Ureter (tissue), 1 donor: ENCODE measurements around the gene CNR2. TPM values are rescaled to one million over a fixed set of nuclear protein-coding genes. Genes with fewer than 3 reads are reported as not detected.
"Not testable (repeated sequence)": the region's sequence is repeated elsewhere in the genome, so short reads cannot be mapped to it uniquely, and the experiment has no call there.

Experiments
- DNase-seq: peaks from one replicate; pipeline ENCODE4 v3.0.0-alpha.2; 2020; ENCODE audit warnings: low spot score
- total RNA-seq: library from RNA; stranded (reverse); gene quantifications from one replicate; pipeline ENCODE4 v1.2.4, GENCODE V29; 2023
- donor health status: DM: yes; HTN: yes; CAD: no.

CNR2 gene
- not detected for total RNA-seq

DNA sequence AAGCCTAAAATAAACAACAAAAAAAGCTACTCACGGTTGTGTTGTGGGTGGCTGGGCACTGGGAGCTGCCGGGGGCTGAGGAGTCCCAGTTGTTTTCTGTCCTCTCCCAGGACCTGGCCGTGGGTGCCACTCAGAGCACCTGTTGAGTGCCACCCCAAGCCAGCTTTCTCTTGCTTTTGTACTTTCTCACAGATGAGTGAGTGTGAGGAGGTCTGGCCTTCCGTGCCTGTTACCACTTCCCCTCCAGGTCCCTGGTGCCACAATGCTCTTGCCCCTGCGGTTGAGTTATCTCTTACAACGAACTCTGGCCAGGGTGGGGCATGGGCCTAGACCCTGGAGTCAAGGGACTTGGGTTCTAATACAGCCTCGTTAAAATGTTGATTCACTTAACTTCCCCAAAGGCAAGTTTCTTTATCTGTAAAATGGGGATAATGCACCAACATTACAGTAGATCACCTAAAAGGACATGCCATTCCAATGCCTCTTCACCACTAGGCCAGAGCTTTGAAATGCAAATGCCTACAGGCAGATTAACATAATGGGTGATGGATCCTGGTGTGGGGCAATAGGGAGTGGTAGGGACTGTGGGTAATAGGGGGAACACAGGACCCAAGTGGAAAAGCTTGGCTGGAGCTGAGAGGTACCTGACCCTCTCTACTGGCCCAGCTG lies at the start of gene CNR2:
Gene CNR2, minus strand, starts transcription at position 151 of the 669 bp plus-strand sequence. CDS start 37,745 bp downstream, outside the sequence.
- no peak for DNase-seq

DNA sequence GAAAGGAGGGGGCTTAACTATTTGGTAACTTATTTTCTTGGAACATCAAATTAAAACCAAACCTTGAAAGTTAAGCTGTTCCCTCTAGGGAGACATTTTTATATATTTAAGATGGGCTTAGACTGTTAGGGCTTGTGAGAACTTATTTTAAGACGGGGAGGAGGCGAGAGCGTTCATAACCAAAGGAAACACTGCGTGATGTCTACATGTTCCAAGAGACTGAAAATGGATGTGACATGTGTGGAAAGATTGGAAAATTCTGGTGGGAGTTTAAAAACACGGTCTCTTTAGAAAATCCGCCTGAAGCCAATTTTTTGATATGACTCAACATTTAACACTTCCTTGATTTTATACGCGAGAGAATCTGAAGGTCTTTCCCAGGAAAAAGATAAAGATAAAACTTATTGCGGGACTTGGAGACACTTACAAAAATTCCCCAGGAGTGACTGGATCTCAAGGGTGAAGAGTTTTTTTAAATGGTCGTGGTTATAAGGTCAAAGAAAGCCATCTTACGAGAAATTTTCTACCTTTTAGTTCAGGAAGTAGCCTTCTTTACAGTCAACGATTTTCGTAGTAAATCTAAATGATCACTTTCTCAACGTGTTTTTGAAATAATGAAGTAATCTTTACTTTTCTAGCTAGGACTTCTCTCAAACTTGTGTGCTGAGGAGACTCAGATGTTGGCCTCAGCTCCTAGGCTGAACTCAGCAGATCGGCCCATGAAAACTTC lies 47.3 kb upstream of the CNR2 start:
- DNase-seq: no peak

DNA sequence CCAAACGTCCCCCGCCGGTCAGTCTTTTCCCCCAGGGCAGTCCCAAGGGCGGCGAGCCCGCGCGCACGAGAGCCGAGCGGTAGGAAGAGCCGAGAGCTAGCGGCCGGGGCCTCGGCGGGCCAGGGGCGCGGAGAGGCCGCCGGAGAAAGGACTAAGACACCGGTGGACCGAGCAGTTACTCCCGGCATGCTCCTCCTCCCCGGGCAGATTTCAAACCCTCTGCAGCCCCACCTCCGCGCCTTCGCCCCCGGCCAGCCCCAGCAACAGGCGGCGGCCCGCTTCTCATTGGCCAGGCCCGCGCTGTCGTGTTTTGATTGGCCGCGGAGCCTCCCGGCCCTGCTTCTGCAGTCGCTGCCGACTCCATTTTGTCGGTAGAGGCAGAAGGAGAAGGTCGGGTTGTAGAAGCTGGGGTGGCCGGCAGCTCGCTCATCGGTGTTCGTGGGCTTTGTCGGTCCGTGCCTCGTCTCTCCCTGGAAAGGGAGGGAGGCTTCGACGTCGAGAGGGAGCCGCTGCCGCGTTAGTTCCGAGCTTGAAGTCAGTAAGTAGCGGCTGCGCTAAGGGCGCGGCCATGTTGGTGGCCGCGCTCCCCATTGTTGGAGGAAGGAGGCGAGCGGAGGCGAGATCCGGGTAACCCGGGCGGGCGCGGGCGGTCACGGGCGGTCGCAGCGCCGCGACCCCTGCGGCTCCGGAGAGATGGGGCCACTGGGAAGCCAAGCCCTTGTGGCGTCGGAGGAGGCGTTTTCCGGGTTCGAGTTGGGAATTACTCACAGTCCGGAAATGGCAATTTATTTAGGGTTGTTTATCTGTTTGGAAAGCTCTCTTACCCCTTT lies 46.5 kb upstream of the CNR2 start, which contains the start of gene PNRC2:
Gene PNRC2, plus strand, starts transcription at position 368 of the 830 bp plus-strand sequence. CDS start 1,630 bp downstream, outside the sequence.
- peak; percentile 98 for DNase-seq

DNA sequence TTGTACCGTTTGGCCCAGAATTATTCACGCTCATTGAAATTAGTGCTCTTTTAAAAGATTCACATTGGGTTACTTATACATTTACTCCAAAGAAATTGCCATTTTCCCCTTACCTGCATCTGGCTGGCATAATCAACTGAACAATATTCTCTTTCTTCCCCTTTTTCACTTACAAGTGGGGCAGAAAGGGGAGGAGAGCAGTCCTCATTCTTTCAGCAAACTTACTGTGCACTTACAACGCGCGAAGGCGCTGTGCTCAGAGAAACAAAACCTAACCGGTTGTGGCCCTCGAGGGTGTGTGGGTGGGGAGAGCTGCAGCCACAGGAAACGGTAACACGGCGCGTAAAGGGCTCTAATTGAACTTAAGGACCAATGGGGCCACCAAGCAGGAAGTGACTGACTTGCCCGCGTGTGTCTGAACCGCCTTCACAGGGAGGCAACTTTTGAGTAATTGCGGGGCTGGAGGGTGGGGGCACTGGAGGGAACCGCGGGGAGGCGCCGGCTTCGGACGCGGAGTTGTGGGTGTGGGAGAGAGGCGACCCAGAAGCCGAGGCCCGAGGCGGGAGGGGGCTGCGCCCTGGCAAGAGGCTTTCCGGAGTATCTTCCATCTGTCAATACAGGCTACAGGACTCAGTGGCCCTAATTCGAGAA lies 45.8 kb upstream of the CNR2 start:
- peak; percentile 92 for DNase-seq

DNA sequence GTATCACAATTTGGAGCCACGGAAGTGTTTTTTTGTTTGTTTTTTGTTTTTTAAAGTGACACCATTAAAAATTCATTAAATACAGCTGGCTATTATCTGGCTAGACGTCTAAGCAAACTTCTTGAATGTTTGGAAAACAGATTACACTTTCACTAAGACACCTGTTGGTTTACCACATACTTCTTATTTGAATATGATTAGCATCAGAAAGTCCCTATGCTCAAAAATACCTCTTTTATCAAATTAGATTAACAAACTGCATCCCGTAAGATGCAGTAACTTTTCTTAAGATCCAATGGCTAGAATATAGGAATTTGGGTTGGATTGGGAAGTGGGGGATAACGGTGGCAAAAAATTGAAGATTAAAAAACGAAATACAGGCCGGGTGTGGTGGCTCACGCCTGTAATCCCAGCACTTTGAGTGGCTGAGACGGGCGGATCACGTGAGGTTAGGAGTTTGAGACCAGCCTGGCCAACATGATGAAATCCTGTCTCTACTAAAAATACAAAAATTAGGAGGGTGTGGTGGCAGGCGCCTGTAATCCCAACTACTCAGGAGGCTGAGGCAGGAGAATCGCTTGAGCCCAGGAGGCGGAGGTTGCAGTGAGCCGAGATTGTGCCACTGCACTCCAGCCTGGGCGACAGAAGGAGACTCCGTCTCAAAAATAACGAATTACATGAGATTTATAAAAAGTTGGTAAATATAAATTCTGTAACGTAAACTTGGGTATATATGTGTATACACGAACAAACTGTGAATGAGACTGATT lies 45.1 kb upstream of the CNR2 start:
- not testable (repeated sequence) for DNase-seq

DNA sequence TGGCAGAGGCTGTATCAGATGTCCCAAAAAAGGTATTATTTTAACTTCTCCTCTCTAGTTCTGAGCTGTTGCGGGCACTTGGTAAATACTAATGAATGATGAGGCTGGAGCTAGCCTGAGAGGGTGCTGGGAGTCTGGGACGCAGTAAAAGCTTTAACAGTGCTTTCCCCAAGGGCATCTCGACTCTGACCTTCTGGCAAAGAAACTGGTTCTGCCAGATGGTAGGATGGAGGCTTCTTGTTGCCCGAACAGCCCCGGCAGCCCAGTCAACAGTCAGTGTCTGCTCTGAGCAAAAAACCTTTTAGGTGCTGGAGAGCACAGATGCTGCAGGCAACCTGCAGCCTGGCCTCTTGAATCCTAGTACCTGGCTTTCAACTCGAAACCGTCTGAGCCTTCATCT lies 43.9 kb upstream of the CNR2 start:
- DNase-seq: no peak

DNA sequence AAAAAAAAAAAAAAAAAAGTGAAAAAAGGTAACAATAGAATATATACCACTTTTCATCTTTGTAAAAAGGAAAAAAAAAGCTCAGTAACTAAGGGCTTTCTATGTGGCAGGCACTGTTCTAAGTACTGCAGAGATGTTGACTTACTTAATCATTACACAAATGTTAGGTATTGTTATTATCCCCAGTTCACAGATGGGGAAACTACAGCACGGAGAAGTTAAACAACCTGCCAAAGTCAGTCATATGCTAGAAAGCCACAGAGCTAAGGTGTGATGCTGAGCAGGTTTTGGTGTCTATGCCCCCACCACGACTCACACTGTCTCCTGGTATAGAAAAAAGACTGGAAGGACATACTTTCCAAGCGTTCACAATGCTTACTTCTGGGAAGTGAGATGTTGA lies 39.9 kb upstream of the CNR2 start:
- no peak for DNase-seq

DNA sequence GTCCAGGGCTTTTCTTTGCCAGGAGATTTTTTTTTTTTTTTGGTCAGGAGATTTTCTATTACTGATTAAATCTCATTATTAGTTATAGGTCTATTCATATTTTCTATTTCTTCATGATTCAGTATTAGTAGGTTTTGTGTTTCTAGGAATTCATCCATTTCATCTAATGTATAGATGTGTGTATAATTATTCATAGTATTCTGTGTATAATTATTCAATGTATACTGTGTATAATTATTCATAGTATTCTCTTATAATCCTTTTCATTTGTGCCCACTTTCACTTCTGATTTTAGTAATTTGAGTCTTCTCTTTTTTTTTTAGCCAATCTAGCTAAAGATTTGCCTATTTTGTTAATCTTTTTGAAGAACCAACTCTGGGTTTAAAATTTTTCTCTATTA lies 34.2 kb upstream of the CNR2 start:
- no peak for DNase-seq

DNA sequence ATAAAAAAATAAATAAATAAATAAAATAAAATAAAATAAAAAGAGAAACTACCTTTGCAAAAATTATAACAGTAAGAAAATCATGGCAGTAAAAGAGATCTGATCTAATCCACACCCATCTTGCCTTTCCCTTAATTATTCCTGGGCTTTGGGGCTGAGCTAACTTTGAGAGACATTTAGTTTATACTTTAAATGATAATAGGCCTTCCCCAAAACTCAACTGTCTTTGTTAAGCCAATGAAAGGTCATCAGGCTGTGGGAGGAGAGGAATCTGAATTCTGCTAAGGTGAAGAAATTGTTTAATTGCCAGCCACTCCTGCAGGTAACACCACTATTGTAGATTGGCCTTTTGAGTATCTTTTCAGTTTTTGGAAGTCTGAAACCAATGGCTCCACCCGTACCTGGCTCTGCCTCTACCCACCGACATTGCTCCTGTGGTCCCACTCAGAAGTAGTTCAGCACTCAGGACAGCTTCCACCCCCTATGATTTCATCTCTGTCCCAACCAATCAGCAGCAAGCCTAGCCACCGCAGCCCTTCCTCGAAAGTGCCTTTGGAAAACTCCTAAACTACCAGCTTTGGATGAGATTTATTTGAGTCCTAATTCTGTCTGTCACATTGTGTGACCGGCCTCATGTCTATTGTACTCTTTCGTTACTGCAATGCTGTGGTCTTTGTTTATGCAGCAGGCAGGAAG lies 23.5 kb upstream of the CNR2 start:
- no peak for DNase-seq

DNA sequence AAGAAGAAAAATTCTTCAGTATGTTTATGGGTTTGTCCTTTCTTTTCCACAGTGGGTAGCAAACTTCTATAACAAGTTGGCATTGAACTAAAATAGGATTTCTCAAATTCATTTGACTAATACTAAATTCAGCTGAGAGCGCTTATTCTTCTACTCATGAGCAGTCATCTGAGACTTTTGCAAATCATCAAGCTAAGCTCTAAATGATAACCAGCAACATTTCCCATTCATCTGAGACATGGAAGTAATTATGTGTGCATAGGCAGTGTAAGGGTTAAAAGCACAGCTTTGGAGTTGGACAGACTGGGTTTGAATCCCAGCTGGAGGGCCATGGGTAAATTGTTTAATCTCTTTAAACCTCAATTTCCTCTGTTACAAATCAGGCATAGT lies 18.3 kb upstream of the CNR2 start:
- DNase-seq: no peak

DNA sequence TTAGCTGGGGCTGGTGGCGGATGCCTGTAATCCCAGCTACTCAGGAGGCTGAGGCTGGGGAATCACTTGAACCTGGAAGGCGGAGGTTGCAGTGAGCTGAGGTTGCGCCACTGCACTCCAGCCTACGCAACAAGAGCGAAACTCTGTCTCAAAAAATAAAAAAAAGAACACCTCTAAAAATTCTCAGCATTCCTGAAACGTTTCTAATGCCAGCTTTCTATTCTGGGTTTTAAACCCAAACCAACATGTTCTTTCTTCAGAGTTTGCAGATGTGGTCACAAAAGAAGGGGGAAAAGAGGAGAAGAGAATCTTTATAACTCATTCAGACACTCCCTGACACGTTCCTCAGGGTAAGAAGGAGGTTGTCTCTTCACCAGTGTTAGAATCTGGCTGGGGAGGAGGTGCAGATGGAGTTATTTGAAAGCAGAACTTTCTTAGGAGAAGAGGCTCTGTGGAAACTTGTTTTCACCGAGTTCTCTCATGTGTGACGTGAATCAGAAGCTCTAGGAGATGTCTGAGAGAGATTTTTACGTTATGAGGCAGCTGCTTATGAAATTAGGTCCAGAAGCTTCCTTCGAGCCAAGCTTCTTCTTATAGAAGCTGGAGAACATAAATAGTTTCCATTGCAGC lies 17.8 kb upstream of the CNR2 start:
- DNase-seq: no peak

DNA sequence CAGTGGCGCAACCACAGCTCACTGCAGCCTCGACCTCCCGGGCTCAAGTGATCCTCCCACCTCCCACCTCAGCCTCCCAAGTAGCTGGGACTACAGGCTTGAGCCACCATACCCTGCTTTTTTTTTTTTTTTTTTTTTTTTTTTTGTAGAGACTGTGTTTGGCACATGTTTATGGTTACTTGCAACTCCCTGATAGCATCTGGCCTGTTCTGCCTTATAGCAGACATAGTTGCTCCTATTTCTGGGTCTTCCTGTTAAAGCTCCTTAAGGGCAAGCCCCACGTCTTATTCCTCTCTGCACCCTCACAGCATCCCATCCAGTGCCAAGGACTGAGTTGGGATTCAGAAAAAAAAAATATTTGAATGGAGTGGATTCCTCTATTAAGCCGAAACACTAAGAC lies 17.1 kb upstream of the CNR2 start:
- no peak for DNase-seq

DNA sequence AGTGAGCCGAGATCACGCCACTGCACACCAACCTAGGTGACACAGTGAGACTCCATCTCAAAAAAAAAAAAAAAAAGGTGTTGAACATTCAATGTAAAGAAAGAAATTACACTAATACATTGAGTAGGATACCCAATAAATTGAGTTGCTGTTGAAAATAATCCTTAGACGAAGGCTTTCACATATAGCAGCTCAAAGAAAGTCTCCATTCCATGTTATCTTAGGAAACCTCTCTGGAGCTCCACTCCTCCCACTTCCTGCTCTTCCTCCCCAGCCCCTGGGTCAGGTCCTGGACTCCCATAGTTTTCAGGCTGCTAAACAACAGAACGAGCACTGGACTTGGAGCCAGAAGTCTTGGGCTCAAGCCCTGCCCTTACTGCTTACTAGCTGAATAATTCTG lies 15.6 kb upstream of the CNR2 start:
- DNase-seq: no peak

DNA sequence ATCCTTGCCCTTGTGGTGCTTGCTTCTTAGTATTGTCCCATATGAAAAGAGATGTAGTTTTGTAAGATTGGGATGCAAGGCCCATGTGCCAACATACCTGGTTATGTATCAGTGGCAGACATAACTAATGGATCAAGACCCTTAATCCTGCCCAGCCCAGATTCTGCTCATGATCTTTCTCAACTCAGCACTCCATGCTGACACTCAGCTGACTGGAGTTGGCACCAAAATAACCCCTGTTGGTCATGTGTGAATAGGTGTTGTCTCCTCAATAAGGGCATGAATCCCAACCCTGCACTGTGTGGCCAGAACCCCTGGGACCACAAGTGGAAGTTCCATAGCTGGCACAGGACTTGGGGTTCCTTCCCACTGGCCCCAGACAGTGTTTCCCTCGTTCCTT lies 13.9 kb upstream of the CNR2 start:
- no peak for DNase-seq

DNA sequence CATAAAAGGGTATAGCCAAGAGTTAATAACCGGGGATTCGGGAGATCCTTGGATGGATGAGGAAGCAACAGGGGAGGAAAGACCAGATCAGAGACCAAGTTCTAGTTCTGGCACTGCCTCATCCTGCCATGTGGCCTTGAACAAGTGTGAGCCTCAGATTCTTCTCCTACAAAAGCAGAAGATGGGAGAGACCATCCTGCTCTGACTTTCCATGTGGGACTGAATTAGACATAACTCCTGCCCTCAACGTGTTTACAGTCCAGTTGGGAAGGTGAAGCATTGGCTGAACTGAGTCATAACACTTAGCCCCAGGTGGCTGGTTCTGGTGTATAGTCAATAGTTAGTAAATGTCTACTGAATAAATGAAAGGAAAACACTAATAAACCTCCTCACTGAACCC lies 12.1 kb upstream of the CNR2 start:
- no peak for DNase-seq

DNA sequence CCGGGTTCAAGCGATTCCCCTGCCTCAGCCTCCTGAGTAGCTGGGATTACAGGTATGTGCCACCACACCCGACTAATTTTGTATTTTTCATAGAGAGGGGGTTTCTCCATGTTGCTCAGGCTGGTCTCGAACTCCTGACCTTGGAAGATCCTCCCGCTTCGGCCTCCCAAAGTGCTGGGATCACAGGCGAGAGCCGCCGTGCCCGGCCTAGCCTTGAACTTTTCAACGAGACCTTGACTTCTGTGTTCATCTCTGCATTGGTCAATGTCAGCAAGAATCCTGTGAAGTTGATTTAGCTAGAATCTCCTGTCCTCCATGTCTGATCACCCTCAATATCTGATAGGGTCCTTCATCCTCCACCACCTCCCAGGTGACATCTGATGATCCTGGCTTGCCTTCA lies 11.4 kb upstream of the CNR2 start:
- DNase-seq: no peak

DNA sequence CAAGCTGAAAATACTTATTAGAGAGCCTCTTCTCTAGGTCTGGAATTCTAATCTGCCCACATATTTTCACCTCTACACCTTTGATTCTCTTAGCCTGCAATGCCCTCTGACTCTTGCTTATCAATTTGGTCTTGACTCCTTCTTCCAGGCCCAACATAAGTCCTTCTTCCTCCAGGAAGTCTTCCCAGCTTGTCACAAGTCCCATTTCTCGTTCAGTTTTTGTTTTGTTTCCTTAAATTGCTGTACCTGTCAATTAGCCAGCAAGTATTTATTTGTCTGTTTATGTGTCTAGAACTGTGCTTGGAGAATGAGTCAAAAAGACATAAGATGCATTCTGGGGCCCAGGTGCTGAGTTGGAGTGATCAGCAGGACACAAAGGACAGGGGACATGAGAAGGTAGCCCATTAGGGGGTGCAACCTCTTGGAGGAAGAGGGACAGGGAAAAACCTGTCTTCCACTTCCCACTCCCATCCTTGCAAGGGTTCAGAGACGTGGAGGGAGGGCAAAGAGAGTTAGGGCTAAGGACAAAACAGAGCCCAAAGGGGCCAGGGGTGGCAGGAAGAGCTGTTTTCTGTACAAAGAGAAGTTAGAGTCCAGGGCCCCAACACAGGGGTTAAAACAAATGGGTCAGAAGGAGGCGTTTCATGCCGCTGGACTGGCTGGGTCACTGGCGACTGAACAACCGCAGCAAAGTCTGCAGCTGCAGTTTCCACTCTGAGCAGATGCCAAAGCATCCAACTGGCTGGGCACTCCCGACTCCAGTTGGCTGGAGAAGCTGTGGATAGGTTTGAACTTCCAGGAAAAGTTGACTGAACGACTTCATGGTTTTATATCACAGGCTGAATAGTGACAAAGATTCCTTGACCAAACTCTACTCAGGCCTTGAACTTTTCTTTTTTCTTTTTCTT lies 10.7 kb upstream of the CNR2 start:
- no peak for DNase-seq

DNA sequence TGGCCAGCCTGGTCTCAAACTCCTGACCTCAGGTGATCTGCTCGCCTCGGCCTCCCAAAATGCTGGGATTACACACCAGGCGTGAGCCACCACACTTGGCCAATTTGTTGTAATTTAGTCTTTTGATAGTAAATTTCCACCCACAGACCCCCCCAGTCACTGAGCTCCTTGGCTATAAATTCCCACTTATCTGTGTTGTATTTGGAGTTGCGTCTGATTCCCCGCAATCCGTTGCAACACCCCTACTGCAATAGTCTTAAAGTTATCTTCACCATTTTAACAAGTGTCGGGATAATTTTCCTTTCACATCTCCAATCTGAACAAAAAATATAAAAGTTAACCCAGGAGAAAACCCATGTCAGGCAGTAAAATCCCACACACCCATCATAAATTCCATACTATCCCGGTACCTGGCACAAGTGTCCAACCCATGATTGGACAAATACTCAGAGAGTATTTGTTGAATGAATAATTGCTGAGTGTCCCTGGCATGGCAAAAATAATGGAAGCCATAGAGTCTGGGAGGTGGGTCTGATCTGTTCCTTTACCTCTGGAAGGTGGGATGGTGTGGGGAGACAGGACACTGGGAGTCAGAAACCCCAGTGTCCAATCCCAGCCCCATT lies 9.3 kb upstream of the CNR2 start:
- DNase-seq: no peak
